GM23338 (cell line): ENCODE measurements around the gene CDC45. TPM values are rescaled to one million over a fixed set of nuclear protein-coding genes. Genes with fewer than 3 reads are reported as not detected.

Experiments used
- ATAC-seq: fragments of 200-7000 bp; cut with Tn5 transposase; 3 replicates; pipeline ENCODE4 v1.9.1; 2020
- DNase-seq: peaks from one replicate; pipeline ENCODE4 v3.0.0-alpha.2; 2015; ENCODE audit warnings: low spot score
- H2AFZ ChIP-seq: fragments of 200-600 bp; sonication (generic); 2 replicates; pipeline ENCODE4 v1.8.0; 2016; ENCODE audit warnings: antibody characterized with exemption, mild to moderate bottlenecking, moderate library complexity
- H3F3A ChIP-seq: fragments of 200-600 bp; sonication (generic); replicated peaks from 2 replicates; pipeline ENCODE4 v1.8.0; 2017; ENCODE audit warnings: antibody characterized with exemption, mixed run types, low read depth
- H3K27ac ChIP-seq: fragments of 200-600 bp; sonication (generic); 2 replicates; pipeline ENCODE4 v1.6.1; 2016; ENCODE audit warnings: low read depth
- H3K27me3 ChIP-seq: fragments of 200-600 bp; sonication (generic); 2 replicates; pipeline ENCODE4 v1.8.0; 2016; ENCODE audit warnings: mild to moderate bottlenecking, mixed run types, moderate library complexity; ENCODE audit not compliant: insufficient read depth
- H3K36me3 ChIP-seq: fragments of 200-600 bp; sonication (generic); 2 replicates; pipeline ENCODE4 v1.8.0; 2016; ENCODE audit warnings: mild to moderate bottlenecking; ENCODE audit not compliant: insufficient read depth
- H3K4me1 ChIP-seq: fragments of 200-600 bp; sonication (generic); 2 replicates; pipeline ENCODE4 v1.8.0; 2016; ENCODE audit warnings: mild to moderate bottlenecking, moderate library complexity; ENCODE audit not compliant: insufficient read depth
- H3K4me2 ChIP-seq: fragments of 200-600 bp; sonication (generic); 2 replicates; pipeline ENCODE4 v1.7.1; 2017; ENCODE audit warnings: mixed run types
- H3K4me3 ChIP-seq: fragments of 200-600 bp; sonication (generic); 2 replicates; pipeline ENCODE4 v1.6.1; 2016; ENCODE audit warnings: mixed run types
- H3K79me2 ChIP-seq: fragments of 200-600 bp; sonication (generic); replicated peaks from 2 replicates; pipeline ENCODE4 v1.8.0; 2017; ENCODE audit warnings: mild to moderate bottlenecking; ENCODE audit not compliant: insufficient read depth
- H3K9me2 ChIP-seq: fragments of 200-600 bp; sonication (generic); 2 replicates; pipeline ENCODE4 v1.8.0; 2017; ENCODE audit not compliant: insufficient read depth
- H4K20me1 ChIP-seq: fragments of 200-600 bp; sonication (generic); replicated peaks from 2 replicates; pipeline ENCODE4 v1.8.0; 2017; ENCODE audit warnings: mild to moderate bottlenecking; ENCODE audit not compliant: insufficient read depth
- H3K27ac Mint-ChIP-seq: 2 replicates; pipeline ENCODE4 v1.8.0; 2020; ENCODE audit warnings: inconsistent platforms, mild to moderate bottlenecking, moderate library complexity, mixed read lengths
- H3K27me3 Mint-ChIP-seq: 3 replicates; pipeline ENCODE4 v1.8.0; 2022; ENCODE audit warnings: low read depth, mild to moderate bottlenecking, moderate library complexity, mixed read lengths, inconsistent platforms; ENCODE audit not compliant: insufficient read depth, poor library complexity
- H3K36me3 Mint-ChIP-seq: 3 replicates; pipeline ENCODE4 v1.8.0; 2021; ENCODE audit warnings: low read depth, mild to moderate bottlenecking, inconsistent platforms, moderate library complexity, mixed read lengths
- H3K4me1 Mint-ChIP-seq: 3 replicates; pipeline ENCODE4 v1.8.0; 2020; ENCODE audit warnings: mild to moderate bottlenecking, inconsistent platforms, mixed read lengths
- H3K4me3 Mint-ChIP-seq: 3 replicates; pipeline ENCODE4 v1.8.0; 2021; ENCODE audit warnings: moderate library complexity, mild to moderate bottlenecking, inconsistent platforms, mixed read lengths
- H3K9me3 Mint-ChIP-seq: 3 replicates; pipeline ENCODE4 v1.8.0; 2020; ENCODE audit warnings: moderate library complexity, mild to moderate bottlenecking, inconsistent platforms, mixed read lengths
- CREB1 ChIP-seq: fragments of 250-450 bp; sonication (Bioruptor Pico); IDR thresholded peaks from 2 replicates; pipeline ENCODE4 v1.5.0; 2020; ENCODE audit warnings: low read depth, mild to moderate bottlenecking, moderate library complexity
- ETS1 ChIP-seq: IDR thresholded peaks from 2 replicates; pipeline ENCODE4 v1.6.1; 2016; ENCODE audit warnings: antibody characterized with exemption
- EZH2 ChIP-seq: fragments of 200-600 bp; sonication (generic); IDR thresholded peaks from one replicate; pipeline ENCODE4 v1.8.0; 2017; ENCODE audit warnings: antibody characterized with exemption, mild to moderate bottlenecking, low read depth; ENCODE audit not compliant: unreplicated experiment
- EZH2phosphoT487 ChIP-seq: fragments of 200-600 bp; sonication (generic); IDR thresholded peaks from one replicate; pipeline ENCODE4 v1.8.1; 2018; ENCODE audit warnings: antibody characterized with exemption; ENCODE audit not compliant: unreplicated experiment
- JUNB ChIP-seq: IDR thresholded peaks from one replicate; pipeline ENCODE4 v1.6.1; 2016; ENCODE audit warnings: antibody characterized with exemption; ENCODE audit not compliant: unreplicated experiment
- NANOG ChIP-seq: IDR thresholded peaks from 2 replicates; pipeline ENCODE4 v1.6.1; 2016; ENCODE audit warnings: antibody characterized with exemption, borderline replicate concordance
- POLR2AphosphoS5 ChIP-seq: IDR thresholded peaks from 2 replicates; pipeline ENCODE4 v1.6.1; 2016; ENCODE audit warnings: antibody characterized with exemption, low read depth
- REST ChIP-seq: IDR thresholded peaks from one replicate; pipeline ENCODE4 v1.6.1; 2018; ENCODE audit warnings: antibody characterized with exemption; ENCODE audit not compliant: unreplicated experiment
- STAT1 ChIP-seq: IDR thresholded peaks from one replicate; pipeline ENCODE4 v1.6.1; 2016; ENCODE audit warnings: antibody characterized with exemption; ENCODE audit not compliant: unreplicated experiment
- ZNF114 ChIP-seq: fragments of 250-450 bp; sonication (Bioruptor Pico); IDR thresholded peaks from 2 replicates; pipeline ENCODE4 v1.5.0; 2020; ENCODE audit warnings: mild to moderate bottlenecking, moderate library complexity
- ZNF331 ChIP-seq: fragments of 250-450 bp; sonication (Bioruptor Pico); IDR thresholded peaks from 2 replicates; pipeline ENCODE4 v1.5.0; 2020; ENCODE audit warnings: low read depth, mild to moderate bottlenecking, moderate library complexity
- ZNF462 ChIP-seq: fragments of 250-450 bp; sonication (Bioruptor Pico); IDR thresholded peaks from 2 replicates; pipeline ENCODE4 v1.5.0; 2020; ENCODE audit warnings: mild to moderate bottlenecking, moderate library complexity
- polyA plus RNA-seq: library from polyadenylated mRNA; unstranded; fragments of >200 nt; fragmentation: Nextera tagmentation; extraction: Ambion mirVana; gene quantifications from 2 replicates; pipeline ENCODE4 v1.2.1, GENCODE V29; 2016
- total RNA-seq: library from RNA; depleted of rRNA; stranded (reverse); fragments of >200 nt; shearing (Covaris generic); gene quantifications from 2 replicates; pipeline ENCODE4 v1.2.3, GENCODE V29; 2014
- TF ChIP-seq, protein P1 (sequence below), 2 experiments: fragments of 200-600 bp in 1 of 2; sonication (generic) in 1 of 2; conservative IDR thresholded peaks; 2 replicates each; pipeline versions ENCODE4 v1.5.1 to v1.6.1; 2016 to 2017; ENCODE audit warnings: antibody characterized with exemption in 2 of 2, low read depth in 2 of 2, mild to moderate bottlenecking in 2 of 2, moderate library complexity in 1 of 2

CDC45 gene
- total and polyA plus RNA-seq, 2 experiments from 2014 or later, result 29.0 to 30.3 TPM

GRCh38 chr22:19549428-19549827 is 69.7 kb downstream of the CDC45 start:
- no peaks in the 10 kb centered on the region for H3K9me2 ChIP-seq
- no peak overlapping the region for H3K4me3 Mint-ChIP-seq
- TF ChIP-seq POLR2AphosphoS5 (no peak), CREB1 (CRISPR knock-in tag) (no peak), ZNF114 (CRISPR knock-in tag) (no peak), NANOG (no peak), JUNB (no peak), ZNF462 (CRISPR knock-in tag) (no peak), EZH2 (no peak), ETS1 (no peak), ZNF331 (CRISPR knock-in tag) (no peak), EZH2phosphoT487 (no peak), REST (no peak), STAT1 (no peak)
- TF ChIP-seq, protein P1, sequence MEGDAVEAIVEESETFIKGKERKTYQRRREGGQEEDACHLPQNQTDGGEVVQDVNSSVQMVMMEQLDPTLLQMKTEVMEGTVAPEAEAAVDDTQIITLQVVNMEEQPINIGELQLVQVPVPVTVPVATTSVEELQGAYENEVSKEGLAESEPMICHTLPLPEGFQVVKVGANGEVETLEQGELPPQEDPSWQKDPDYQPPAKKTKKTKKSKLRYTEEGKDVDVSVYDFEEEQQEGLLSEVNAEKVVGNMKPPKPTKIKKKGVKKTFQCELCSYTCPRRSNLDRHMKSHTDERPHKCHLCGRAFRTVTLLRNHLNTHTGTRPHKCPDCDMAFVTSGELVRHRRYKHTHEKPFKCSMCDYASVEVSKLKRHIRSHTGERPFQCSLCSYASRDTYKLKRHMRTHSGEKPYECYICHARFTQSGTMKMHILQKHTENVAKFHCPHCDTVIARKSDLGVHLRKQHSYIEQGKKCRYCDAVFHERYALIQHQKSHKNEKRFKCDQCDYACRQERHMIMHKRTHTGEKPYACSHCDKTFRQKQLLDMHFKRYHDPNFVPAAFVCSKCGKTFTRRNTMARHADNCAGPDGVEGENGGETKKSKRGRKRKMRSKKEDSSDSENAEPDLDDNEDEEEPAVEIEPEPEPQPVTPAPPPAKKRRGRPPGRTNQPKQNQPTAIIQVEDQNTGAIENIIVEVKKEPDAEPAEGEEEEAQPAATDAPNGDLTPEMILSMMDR (conservative IDR thresholded peaks at IDR 0.05; ENCODE audit: low read depth in 2 of 2), result no peak
- no peaks in the 10 kb centered on the region for H3K27me3 ChIP-seq
- ATAC-seq (no peak), DNase-seq (no peak)
- peaks cover 2% of the 10 kb centered on the region; the same call in 2 of the 3 replicates for H3K9me3 Mint-ChIP-seq
- H3K27me3 Mint-ChIP-seq, result peaks cover 9% of the 10 kb centered on the region
- H3F3A ChIP-seq, result no peaks in the 10 kb centered on the region
- no peaks in the 10 kb centered on the region for H3K36me3 Mint-ChIP-seq
- H4K20me1 ChIP-seq, result no peaks in the 10 kb centered on the region
- H3K27ac Mint-ChIP-seq, result no peak overlapping the region
- peaks cover 5% of the 10 kb centered on the region; the same call in 2 of the 3 replicates for H3K4me1 Mint-ChIP-seq
- no peaks in the 10 kb centered on the region for H3K79me2 ChIP-seq
- H3K4me3 ChIP-seq, result no peak overlapping the region
- no peak overlapping the region for H3K27ac ChIP-seq
- H3K36me3 ChIP-seq, result no peaks in the 10 kb centered on the region
- H3K4me1 ChIP-seq, result no peaks in the 10 kb centered on the region; the same call in 1 of the 2 replicates
- no peak overlapping the region for H2AFZ ChIP-seq
- no peak overlapping the region for H3K4me2 ChIP-seq
